Omental fat pad (tissue), 4 donors: ENCODE results near the gene TBXAS1. TPM values are rescaled to one million over a fixed set of nuclear protein-coding genes. Genes with fewer than 3 reads are reported as not detected.

Experiments used
- ATAC-seq: fragments of 150-250 bp; one replicate; pipeline ENCODE4 v1.9.1; 2016; ENCODE audit warnings: mild to moderate bottlenecking, moderate library complexity; ENCODE audit not compliant: low FRiP score
- DNase-seq: peaks from one replicate; pipeline ENCODE4 v3.0.0-alpha.2; 2019; ENCODE audit warnings: low spot score
- total RNA-seq, 4 donors: library from RNA; depleted of rRNA; stranded (reverse); fragments of >200 nt; gene quantifications; one replicate each; pipeline ENCODE4 v1.1.0, GENCODE V29; 2016
- TF ChIP-seq, protein P1 (sequence below), 3 donors: fragments of 450-650 bp; IDR thresholded peaks; one replicate each; pipeline ENCODE4 v1.5.1; 2016 to 2017; ENCODE audit warnings: antibody characterized with exemption in 3 of 3, mild to moderate bottlenecking in 3 of 3, moderate library complexity in 2 of 3

The TBXAS1 gene
- total RNA-seq, 4 donors from 2014 or later = 22.2 to 63.4 (median 48.6) TPM

DNA sequence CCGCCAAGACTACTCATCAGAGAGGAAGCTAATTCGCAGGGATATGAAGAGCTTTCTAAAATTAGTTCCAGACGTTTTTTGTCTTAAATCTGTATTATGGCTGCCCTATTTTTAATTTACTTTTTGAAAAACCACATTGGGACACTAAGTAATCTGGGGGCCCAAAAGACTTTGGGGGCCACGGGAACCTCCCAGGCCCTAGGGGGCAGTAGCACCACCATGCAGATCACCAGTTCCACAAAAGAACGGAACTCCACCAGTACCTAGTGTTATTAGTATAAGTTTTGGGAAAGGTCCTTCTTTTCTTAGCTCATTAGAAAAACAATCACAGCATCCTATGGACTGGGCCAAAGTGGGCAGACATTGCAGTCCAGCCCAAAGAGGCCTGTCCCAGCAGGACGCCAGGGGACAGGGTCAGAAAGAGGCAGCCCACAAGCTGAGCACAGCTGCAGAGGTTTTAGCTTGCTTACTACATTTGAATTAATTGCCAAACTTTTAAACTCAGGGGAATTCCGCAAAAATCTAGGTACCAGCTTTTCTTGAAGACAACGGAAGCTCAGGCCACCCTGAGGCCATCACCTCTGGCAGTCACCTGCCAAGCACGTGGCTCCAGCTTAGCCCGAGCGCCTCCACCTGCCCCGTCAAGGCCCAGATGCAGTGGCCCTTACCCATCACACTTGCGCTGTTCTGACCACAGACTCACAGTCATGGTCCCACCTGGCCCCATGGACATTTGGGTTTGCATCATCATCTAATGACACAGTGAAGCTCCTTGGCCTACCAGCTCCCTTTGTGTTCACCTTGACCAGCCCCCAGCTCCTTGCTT lies 158.8 kb downstream of the TBXAS1 start:
- ATAC-seq (no peak), DNase-seq (no peak)
- TF ChIP-seq, protein P1, sequence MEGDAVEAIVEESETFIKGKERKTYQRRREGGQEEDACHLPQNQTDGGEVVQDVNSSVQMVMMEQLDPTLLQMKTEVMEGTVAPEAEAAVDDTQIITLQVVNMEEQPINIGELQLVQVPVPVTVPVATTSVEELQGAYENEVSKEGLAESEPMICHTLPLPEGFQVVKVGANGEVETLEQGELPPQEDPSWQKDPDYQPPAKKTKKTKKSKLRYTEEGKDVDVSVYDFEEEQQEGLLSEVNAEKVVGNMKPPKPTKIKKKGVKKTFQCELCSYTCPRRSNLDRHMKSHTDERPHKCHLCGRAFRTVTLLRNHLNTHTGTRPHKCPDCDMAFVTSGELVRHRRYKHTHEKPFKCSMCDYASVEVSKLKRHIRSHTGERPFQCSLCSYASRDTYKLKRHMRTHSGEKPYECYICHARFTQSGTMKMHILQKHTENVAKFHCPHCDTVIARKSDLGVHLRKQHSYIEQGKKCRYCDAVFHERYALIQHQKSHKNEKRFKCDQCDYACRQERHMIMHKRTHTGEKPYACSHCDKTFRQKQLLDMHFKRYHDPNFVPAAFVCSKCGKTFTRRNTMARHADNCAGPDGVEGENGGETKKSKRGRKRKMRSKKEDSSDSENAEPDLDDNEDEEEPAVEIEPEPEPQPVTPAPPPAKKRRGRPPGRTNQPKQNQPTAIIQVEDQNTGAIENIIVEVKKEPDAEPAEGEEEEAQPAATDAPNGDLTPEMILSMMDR (IDR thresholded peaks at IDR 0.05) = no peak

DNA sequence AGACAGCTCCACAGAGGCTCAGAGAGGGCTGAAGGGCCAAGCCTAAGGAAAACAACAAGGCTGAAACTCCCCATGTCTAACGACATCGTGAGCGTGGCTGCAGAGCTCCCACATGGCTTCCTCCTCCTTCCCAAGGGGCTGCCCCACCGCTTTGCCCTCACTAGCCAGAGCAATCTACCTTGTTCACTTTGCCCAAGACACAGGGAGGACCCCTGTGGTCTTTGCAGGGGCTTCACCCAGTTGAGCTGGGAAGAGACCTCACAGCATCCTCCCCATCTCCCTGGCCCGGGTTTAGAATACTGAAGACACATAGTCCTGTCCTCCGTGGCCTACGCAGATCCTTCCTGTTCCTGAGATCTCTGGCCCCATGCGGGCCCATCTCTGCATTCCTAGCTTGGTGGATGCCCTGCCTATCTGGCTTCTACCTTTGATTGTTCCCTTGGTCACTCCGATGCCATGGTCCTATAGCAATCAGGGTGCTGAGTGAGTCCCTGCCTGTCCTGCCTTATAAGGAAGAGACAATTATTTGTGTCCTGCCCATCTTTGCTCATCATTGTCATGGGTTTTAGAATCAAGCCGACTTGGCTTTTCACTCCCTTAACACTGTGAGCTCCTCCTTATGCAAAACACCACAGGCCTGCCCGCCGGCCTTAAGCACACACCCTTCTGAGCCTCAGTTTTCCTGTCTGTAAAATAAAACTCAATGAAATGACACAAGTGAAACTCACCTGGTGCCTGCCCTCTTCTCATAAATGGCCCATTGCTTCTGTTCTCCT lies 160.5 kb downstream of the TBXAS1 start:
- TF ChIP-seq, protein P1 (IDR thresholded peaks at IDR 0.05) = no peak
- no peak for ATAC-seq
- DNase-seq = no peak

DNA sequence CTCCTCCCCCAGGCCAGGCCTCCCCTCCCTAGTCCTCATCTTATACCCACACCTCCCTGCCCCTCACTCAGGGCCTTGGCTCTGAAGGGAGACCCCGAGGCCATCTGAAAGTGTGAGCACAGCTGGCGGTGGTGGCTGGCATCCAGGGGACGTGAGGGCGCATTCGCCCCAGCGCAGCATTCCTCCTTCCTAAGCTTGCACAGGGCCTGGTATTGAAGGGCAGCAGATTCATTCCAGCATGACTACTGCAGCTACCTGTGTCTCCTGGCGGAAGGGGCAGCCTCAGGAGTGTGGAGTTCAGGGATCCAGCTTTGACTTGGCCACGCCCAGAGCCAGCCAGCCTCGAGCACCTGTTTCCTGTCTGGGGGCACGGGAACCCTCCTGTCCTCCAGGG lies 161.1 kb downstream of the TBXAS1 start:
- ATAC-seq (no peak), DNase-seq (no peak)

DNA sequence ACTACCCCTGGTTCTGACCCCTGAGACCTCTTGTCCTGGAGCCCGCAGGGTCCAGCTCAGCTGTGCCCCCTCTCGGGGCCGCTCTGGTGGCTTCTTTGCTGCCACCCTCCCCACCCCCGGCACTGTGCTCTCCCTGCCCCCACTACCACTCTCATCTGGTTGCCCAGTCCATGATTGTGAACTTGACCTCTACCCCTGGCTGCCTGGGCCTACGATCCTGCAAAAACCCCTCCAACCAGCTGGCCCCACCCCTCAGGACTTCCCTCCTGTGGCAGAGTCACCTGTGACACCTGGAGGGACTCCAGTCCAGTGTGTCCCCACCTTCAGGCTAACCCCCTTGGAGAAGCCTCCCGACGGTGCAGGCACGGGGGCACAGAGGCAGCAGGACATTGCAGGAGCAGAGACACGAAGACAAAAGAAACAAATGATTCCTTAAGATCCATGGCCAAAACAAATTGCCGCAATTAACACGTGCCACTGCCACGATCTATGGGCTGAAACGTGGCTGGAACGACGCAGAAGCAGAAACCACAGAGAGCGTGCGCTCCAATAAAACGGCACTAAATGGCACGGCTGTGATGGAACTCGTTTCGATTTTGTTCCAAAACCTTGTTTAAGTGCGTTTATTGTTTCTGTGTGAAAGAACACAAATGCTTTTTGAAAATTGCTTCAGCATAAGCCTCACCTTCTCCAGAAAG lies 161.7 kb downstream of the TBXAS1 start:
- TF ChIP-seq, protein P1 (IDR thresholded peaks at IDR 0.05) = no peak
- DNase-seq = no peak
- no peak for ATAC-seq

More for the DNA sequence above, 161.1 kb downstream of the TBXAS1 start:
- TF ChIP-seq, protein P1 (IDR thresholded peaks at IDR 0.05) = no peak

DNA sequence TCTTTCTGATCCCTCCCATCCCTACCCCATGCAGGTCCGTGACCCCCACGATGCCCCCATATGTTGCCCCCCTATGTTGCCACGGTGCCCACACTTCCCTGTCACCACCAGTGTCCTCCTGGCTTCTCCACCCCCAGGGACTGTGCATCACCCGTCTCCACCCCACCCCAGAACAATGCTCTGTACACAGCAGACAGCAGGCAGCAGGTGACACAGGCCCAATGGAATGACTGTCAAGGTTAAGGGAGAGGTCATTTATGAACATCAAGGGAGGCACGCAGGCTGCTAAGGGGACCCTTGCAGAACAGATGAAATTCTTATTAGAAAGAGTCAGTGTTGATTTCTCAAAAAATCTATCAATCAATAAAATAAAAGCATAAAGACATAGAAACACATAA lies 162.2 kb downstream of the TBXAS1 start:
- ATAC-seq = no peak
- no peak for DNase-seq
- TF ChIP-seq, protein P1 (IDR thresholded peaks at IDR 0.05) = no peak

DNA sequence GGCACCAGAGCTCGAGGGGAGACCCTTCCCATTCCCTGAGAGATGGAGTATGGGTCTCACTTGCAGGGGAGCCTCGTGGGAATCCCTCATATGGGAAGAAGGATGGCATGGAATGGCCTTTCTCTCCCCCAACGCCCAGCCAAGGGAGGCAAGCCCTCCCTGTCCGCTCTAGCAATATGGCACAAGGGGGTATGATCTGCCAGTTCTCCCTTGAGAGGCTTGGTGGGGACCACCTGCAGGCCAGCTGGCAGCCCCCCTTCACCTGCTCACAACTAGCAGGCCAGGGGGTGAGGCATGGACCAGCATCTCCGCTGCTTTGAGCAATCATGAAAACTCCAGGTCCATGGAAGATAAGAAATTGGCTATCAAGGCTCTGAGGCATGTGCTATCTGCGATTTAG lies 162.8 kb downstream of the TBXAS1 start:
- TF ChIP-seq, protein P1 (IDR thresholded peaks at IDR 0.05) = no peak
- ATAC-seq (no peak), DNase-seq (no peak)
